Cardiac fibroblast (primary cell): ENCODE results near the gene LPGAT1.
"Not testable (repeated sequence)": the region's sequence is repeated elsewhere in the genome, so short reads cannot be mapped to it uniquely, and the experiment has no call there.

Experiments used
- DNase-seq, 2 donors: peaks; one replicate each; pipeline versions ENCODE4 v3.0.0 to v3.0.0-alpha.2; 2010; ENCODE audit warnings: low read depth in 2 of 2
- H3K4me3 ChIP-seq, 2 donors: replicated peaks in 1 of 2; 1 replicate in 1 of 2; 2 replicates in 1 of 2; pipeline ENCODE4 v1.5.1; 2011; ENCODE audit warnings: low read depth in 2 of 2, low read length in 2 of 2, mild to moderate bottlenecking in 2 of 2, moderate library complexity in 1 of 2
- TF ChIP-seq, protein P1 (sequence below): IDR thresholded peaks from one replicate; pipeline ENCODE4 v1.5.1; 2011; ENCODE audit warnings: low read depth, mild to moderate bottlenecking, low read length, inconsistent platforms

Gene LPGAT1

DNA sequence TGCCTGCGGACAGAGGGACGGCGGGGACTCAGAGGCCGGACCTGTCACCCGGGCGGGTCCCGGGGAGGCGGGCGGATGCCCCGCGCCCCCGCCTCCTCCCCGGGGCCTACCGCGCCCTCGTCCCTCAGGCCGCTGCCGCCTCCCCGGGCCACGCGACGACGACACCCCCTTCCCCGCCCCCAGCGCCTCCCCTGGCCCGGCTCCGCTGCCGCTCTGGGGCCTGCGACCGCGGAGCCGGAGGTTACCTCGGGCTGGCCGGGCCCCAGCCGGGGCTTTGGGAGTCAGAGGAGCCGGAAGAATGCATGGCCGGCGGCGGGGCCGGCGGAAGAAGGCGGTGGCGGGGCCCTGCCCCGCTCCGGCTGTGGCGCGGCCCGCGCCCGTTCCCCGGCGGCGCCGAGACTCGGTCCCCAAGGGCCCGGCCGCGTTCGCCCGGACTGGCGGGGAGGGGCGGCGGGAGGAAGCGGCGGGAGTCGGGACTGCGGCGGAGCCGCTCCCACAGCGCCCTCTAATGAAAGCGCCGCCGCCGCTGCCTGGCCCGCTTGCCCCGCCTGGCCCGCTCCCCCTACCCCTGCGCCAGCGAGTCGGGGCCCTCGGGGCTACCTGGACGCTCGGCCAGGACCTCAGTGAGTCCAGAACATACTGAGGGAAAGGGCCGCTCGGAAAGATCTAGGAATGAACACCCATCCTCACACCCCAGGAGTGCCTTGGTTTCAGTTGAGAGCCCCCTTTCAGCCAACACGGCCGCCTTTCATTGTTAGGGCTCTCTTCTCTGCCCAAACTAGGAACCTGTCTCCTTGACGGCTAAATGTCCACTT, at the start of gene LPGAT1:
TSS of gene LPGAT1 (minus strand) at position 436 of the 815 bp plus-strand sequence. CDS start 1,467 bp downstream, outside the sequence.
- TF ChIP-seq, protein P1, sequence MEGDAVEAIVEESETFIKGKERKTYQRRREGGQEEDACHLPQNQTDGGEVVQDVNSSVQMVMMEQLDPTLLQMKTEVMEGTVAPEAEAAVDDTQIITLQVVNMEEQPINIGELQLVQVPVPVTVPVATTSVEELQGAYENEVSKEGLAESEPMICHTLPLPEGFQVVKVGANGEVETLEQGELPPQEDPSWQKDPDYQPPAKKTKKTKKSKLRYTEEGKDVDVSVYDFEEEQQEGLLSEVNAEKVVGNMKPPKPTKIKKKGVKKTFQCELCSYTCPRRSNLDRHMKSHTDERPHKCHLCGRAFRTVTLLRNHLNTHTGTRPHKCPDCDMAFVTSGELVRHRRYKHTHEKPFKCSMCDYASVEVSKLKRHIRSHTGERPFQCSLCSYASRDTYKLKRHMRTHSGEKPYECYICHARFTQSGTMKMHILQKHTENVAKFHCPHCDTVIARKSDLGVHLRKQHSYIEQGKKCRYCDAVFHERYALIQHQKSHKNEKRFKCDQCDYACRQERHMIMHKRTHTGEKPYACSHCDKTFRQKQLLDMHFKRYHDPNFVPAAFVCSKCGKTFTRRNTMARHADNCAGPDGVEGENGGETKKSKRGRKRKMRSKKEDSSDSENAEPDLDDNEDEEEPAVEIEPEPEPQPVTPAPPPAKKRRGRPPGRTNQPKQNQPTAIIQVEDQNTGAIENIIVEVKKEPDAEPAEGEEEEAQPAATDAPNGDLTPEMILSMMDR = peak; percentile 16
- DNase-seq = peak; percentile 62 to 74
- peak within 1 kb of the TSS; percentile 59 to 68 for H3K4me3 ChIP-seq

GRCh38 chr1:211879475-211879874, 48.9 kb upstream of the LPGAT1 start:
- DNase-seq = no peak
- no peak overlapping the region for H3K4me3 ChIP-seq
- TF ChIP-seq, protein P1 = no peak

DNA sequence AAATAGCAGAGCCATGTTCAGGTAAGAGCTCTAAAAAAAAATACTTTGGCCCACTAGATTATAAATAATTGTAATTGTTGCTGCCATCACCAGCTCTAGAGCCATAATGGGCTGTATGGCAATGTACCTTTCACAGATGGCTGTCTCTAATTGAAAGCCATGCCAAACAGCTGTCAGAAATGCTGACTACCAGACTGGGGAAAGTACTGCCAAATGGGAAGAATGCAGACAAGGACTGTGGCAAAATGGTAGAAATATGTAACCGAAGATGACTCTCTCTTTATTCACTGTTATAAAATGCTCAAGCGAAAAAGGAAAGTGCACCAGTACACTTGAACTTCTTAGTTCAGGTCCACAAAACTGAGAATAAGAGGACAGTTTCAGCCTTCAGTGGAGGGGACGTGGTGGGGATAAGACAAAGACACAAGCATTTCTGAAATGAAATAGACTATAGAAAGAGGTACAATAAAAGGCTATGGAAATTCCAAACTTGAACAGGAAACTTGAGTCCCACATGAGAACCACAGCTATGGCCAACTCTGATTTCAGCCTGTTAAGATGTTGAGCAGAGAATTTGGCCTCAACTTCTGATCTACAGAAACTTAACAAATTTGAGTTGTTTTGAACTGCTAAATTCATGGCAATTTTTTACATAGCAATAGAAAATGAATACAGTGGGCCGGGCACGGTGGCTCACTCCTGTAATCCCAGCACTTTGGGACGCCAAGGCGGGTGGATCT, 46.5 kb upstream of the LPGAT1 start:
- no peak for DNase-seq
- TF ChIP-seq, protein P1 = no peak
- no peak overlapping the region for H3K4me3 ChIP-seq

DNA sequence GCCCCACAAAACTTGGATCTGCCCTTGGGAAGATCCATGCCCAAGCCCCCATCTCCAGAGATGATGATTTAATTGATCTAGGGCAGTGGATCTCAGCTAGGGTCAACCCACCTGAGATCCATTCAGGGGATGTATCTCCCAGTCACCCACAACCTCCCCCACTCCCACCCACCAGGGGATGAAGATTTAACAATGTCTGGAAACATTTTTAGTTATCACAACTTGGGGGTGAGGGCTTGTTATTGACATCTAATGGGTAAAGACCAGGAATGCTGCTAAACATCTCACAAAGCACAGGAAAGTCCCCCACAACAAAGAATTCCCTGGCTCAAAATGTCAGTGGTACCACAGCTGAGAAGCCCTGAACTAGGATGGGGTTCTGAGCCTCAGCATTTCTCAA, 45.0 kb upstream of the LPGAT1 start:
- TF ChIP-seq, protein P1 = no peak
- DNase-seq = no peak
- no peak overlapping the region for H3K4me3 ChIP-seq

DNA sequence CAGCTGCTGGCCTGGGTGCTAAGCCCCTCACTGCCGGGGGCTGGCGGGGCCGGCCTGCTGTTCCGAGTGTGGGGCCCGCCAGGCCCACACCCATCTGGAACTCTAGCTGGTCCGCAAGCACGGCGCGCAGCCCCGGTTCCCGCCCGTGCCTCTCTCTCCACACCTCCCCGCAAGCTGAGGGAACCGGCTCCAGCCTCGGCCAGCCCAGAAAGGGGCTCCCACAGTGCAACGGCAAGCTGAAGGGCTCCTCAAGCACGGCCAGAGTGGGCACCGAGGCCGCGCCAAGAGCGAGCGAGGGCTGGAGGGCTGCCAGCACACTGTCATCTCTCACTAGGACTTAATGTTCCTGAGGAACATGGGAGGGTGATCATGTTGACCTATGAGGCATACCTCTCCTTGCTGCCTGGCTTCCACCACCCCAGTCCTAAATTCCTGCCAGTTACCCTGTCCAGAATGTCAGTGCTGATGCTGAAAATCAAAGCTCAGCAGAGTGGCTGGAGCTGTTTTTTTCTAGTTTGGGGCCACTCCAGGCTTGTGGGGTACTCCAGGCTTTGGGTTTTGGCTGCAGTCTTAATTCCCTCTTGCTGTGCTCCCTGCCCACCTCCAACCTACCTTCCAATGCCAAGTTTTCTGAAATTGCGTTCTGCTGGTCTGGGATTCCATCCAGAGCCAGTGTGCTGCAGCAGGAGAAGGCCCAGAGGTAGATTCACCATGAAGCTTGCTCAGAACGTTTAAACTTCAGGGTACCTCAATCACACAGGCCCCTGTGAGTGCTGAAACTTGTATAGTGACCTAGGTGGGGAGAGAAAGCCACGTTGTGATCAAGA, 44.2 kb upstream of the LPGAT1 start:
- no peak for DNase-seq
- TF ChIP-seq, protein P1 = no peak
- no peak overlapping the region for H3K4me3 ChIP-seq

GRCh38 chr1:211873731-211874130, 43.2 kb upstream of the LPGAT1 start:
- not testable (repeated sequence) for DNase-seq, H3K4me3 ChIP-seq
